GM23248 (cell line): ENCODE results near the gene CARD11. TPM values are rescaled to one million over a fixed set of nuclear protein-coding genes. Genes with fewer than 3 reads are reported as not detected.

Experiments used
- DNase-seq: peaks from one replicate; pipeline ENCODE4 v3.0.0-alpha.2; 2015
- H2AFZ ChIP-seq: fragments of 200-600 bp; sonication (generic); 2 replicates; pipeline ENCODE4 v1.6.1; 2016; ENCODE audit warnings: antibody characterized with exemption
- H3F3A ChIP-seq: fragments of 200-600 bp; sonication (generic); 2 replicates; pipeline ENCODE4 v1.6.1; 2016; ENCODE audit warnings: mild to moderate bottlenecking, antibody characterized with exemption, mixed run types; ENCODE audit not compliant: insufficient read depth
- H3K27ac ChIP-seq: fragments of 200-600 bp; sonication (generic); 2 replicates; pipeline ENCODE4 v1.5.1; 2016; ENCODE audit warnings: mild to moderate bottlenecking
- H3K27me3 ChIP-seq: fragments of 200-600 bp; sonication (generic); replicated peaks from 2 replicates; pipeline ENCODE4 v1.6.1; 2016; ENCODE audit warnings: mild to moderate bottlenecking; ENCODE audit not compliant: insufficient read depth
- H3K36me3 ChIP-seq: fragments of 200-600 bp; sonication (generic); 2 replicates; pipeline ENCODE4 v1.6.1; 2016; ENCODE audit warnings: low read depth, mild to moderate bottlenecking
- H3K4me1 ChIP-seq: fragments of 200-600 bp; sonication (generic); 2 replicates; pipeline ENCODE4 v1.6.1; 2016; ENCODE audit warnings: mild to moderate bottlenecking; ENCODE audit not compliant: insufficient read depth
- H3K4me2 ChIP-seq: fragments of 200-600 bp; sonication (generic); one replicate; pipeline ENCODE4 v1.6.1; 2016; ENCODE audit warnings: mild to moderate bottlenecking; ENCODE audit not compliant: unreplicated experiment
- H3K4me3 ChIP-seq: fragments of 200-600 bp; sonication (generic); 2 replicates; pipeline ENCODE4 v1.5.1; 2016; ENCODE audit warnings: mild to moderate bottlenecking
- H3K79me2 ChIP-seq: fragments of 200-600 bp; sonication (generic); 2 replicates; pipeline ENCODE4 v1.6.1; 2016; ENCODE audit warnings: mild to moderate bottlenecking; ENCODE audit not compliant: insufficient read depth
- H3K9ac ChIP-seq: fragments of 200-600 bp; sonication (generic); 2 replicates; pipeline ENCODE4 v1.6.1; 2016; ENCODE audit warnings: mild to moderate bottlenecking
- H3K9me2 ChIP-seq: fragments of 200-600 bp; sonication (generic); 2 replicates; pipeline ENCODE4 v1.6.1; 2016; ENCODE audit warnings: mixed run types, mild to moderate bottlenecking, moderate library complexity; ENCODE audit not compliant: insufficient read depth
- H3K9me3 ChIP-seq: fragments of 200-600 bp; sonication (generic); one replicate; pipeline ENCODE4 v1.6.1; 2017; ENCODE audit warnings: low read depth
- H4K20me1 ChIP-seq: fragments of 200-600 bp; sonication (generic); 2 replicates; pipeline ENCODE4 v1.6.0; 2016; ENCODE audit not compliant: insufficient read depth
- EZH2 ChIP-seq: fragments of 200-600 bp; sonication (generic); IDR thresholded peaks from 2 replicates; pipeline ENCODE4 v1.6.1; 2018; ENCODE audit warnings: antibody characterized with exemption, mild to moderate bottlenecking; ENCODE audit not compliant: insufficient read depth, poor library complexity, severe bottlenecking
- EZH2phosphoT487 ChIP-seq: fragments of 200-600 bp; sonication (generic); IDR thresholded peaks from 2 replicates; pipeline ENCODE4 v1.6.1; 2018; ENCODE audit warnings: antibody characterized with exemption, moderate library complexity, mild to moderate bottlenecking, low read depth; ENCODE audit not compliant: insufficient read depth
- WGBS, 2 experiments: methylation state at CpG; one replicate each; pipeline ENCODE4 v1.1.6; 2015 to 2017; ENCODE audit warnings: low lambda C conversion rate in 2 of 2, low coverage in 1 of 2; ENCODE audit errors: missing lambda C conversion rate in 2 of 2; 5-methylcytosine and 5-hydroxymethylcytosine counted together
- in situ Hi-C: fragments of 300-500 bp; cut with MboI; formaldehyde crosslinking; loops from 2 replicates; pipeline ENCODE4 v1.15.0; 2020
- polyA plus RNA-seq: library from polyadenylated mRNA; unstranded; fragments of >200 nt; fragmentation: Nextera tagmentation; extraction: Ambion mirVana; gene quantifications from 2 replicates; pipeline ENCODE4 v1.2.1, GENCODE V29; 2016
- total RNA-seq: library from RNA; depleted of rRNA; stranded (reverse); fragments of >200 nt; shearing (Covaris generic); gene quantifications from 2 replicates; pipeline ENCODE4 v1.2.3, GENCODE V29; 2014

CARD11 gene
- total and polyA plus RNA-seq, 2 experiments from 2014 or later, result not detected

GRCh38 chr7:3087243-3087755 is 43.6 kb upstream of the CARD11 start:
- H3K36me3 ChIP-seq, result no peaks in the 10 kb centered on the region
- 42 to 46% methylated on average over 7 of the region's 7 CpGs for WGBS, 2 experiments

GRCh38 chr7:3083350-3083749 is 39.7 kb upstream of the CARD11 start:
- no peaks in the 10 kb centered on the region for H3K36me3 ChIP-seq
- H2AFZ ChIP-seq, result no peak overlapping the region
- no peaks in the 10 kb centered on the region for H3F3A ChIP-seq
- no peak for TF ChIP-seq EZH2
- TF ChIP-seq EZH2phosphoT487, result no peak
- H3K27ac ChIP-seq, result no peak overlapping the region
- H3K9ac ChIP-seq, result no peak overlapping the region
- no peak overlapping the region for H3K4me3 ChIP-seq
- no peaks in the 10 kb centered on the region for H3K27me3 ChIP-seq
- H3K79me2 ChIP-seq, result no peaks in the 10 kb centered on the region
- H3K9me2 ChIP-seq, result no peaks in the 10 kb centered on the region
- H4K20me1 ChIP-seq, result no peaks in the 10 kb centered on the region
- H3K9me3 ChIP-seq, result no peaks in the 10 kb centered on the region
- DNase-seq, result no peak
- in situ Hi-C loops, result no loop called here
- H3K4me1 ChIP-seq, result no peaks in the 10 kb centered on the region
- 14 to 17% methylated on average over 4 of the region's 4 CpGs for WGBS, 2 experiments
- no peak overlapping the region for H3K4me2 ChIP-seq

More at GRCh38 chr7:3087243-3087755, 43.6 kb upstream of the CARD11 start:
- Histone ChIP-seq H3K4me3 (no peak overlapping the region), H3K9ac (no peak overlapping the region), H3K9me3 (no peaks in the 10 kb centered on the region), H3F3A (no peaks in the 10 kb centered on the region), H3K9me2 (no peaks in the 10 kb centered on the region), H3K4me1 (no peaks in the 10 kb centered on the region), H3K79me2 (no peaks in the 10 kb centered on the region), H4K20me1 (no peaks in the 10 kb centered on the region), H3K27ac (no peak overlapping the region), H3K4me2 (no peak overlapping the region), H2AFZ (no peak overlapping the region), H3K27me3 (no peaks in the 10 kb centered on the region)
- in situ Hi-C loops, result no loop called here
- no peak for TF ChIP-seq EZH2phosphoT487
- TF ChIP-seq EZH2, result no peak
- DNase-seq, result no peak

GRCh38 chr7:3082831-3083230 is 39.2 kb upstream of the CARD11 start:
- in situ Hi-C loops, result no loop called here

GRCh38 chr7:3082386-3082785 is 38.7 kb upstream of the CARD11 start:
- DNase-seq, result no peak
- no peaks in the 10 kb centered on the region for H3K9me2 ChIP-seq
- H2AFZ ChIP-seq, result no peak overlapping the region
- no peaks in the 10 kb centered on the region for H4K20me1 ChIP-seq
- H3K4me1 ChIP-seq, result no peaks in the 10 kb centered on the region
- H3K79me2 ChIP-seq, result no peaks in the 10 kb centered on the region
- TF ChIP-seq EZH2 (no peak), EZH2phosphoT487 (no peak)
- no peak overlapping the region for H3K4me3 ChIP-seq
- no peak overlapping the region for H3K9ac ChIP-seq
- WGBS, 2 experiments, result 32 to 33% methylated on average over 6 of the region's 6 CpGs
- no peaks in the 10 kb centered on the region for H3K36me3 ChIP-seq
- in situ Hi-C loops, result no loop called here
- no peaks in the 10 kb centered on the region for H3K27me3 ChIP-seq
- no peaks in the 10 kb centered on the region for H3F3A ChIP-seq
- H3K27ac ChIP-seq, result no peak overlapping the region
- no peaks in the 10 kb centered on the region for H3K9me3 ChIP-seq
- no peak overlapping the region for H3K4me2 ChIP-seq

More at GRCh38 chr7:3082831-3083230, 39.2 kb upstream of the CARD11 start:
- H3K27me3 ChIP-seq, result no peaks in the 10 kb centered on the region
- H3K79me2 ChIP-seq, result no peaks in the 10 kb centered on the region
- no peaks in the 10 kb centered on the region for H3K36me3 ChIP-seq
- H4K20me1 ChIP-seq, result no peaks in the 10 kb centered on the region
- H3K4me1 ChIP-seq, result no peaks in the 10 kb centered on the region
- 48 to 51% methylated on average over 9 of the region's 9 CpGs for WGBS, 2 experiments
- no peak for DNase-seq
- no peak overlapping the region for H3K4me2 ChIP-seq
- no peak overlapping the region for H3K4me3 ChIP-seq
- H3F3A ChIP-seq, result no peaks in the 10 kb centered on the region
- H3K9me3 ChIP-seq, result no peaks in the 10 kb centered on the region
- no peaks in the 10 kb centered on the region for H3K9me2 ChIP-seq
- H2AFZ ChIP-seq, result no peak overlapping the region
- no peak overlapping the region for H3K27ac ChIP-seq
- H3K9ac ChIP-seq, result no peak overlapping the region
- TF ChIP-seq EZH2phosphoT487 (no peak), EZH2 (no peak)

DNA sequence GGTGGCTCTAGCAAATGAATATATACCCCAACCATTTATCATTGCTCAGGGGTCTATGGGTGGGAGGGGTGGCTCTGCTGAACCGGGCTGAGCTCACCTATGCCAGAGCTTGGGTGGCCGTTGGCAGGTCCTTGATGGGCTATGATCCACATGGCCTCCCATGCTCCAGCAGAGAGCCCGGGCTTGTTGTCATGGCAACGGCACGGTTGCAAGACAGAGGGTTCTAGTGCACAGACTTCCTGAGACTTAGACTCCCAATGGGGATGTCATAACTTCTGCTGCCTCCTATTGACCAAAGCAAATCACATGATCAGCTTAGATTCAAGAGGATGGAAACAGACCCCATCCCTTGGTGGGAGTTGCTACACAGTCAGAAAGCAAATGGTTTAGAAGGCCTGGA is 36.4 kb upstream of the CARD11 start:
- Histone ChIP-seq H3K27me3 (no peaks in the 10 kb centered on the region), H3K36me3 (no peaks in the 10 kb centered on the region), H3K9ac (no peak overlapping the region), H3K9me3 (no peaks in the 10 kb centered on the region), H3K4me1 (no peaks in the 10 kb centered on the region), H4K20me1 (no peaks in the 10 kb centered on the region), H3K4me2 (no peak overlapping the region), H2AFZ (no peak overlapping the region), H3K27ac (no peak overlapping the region), H3F3A (no peaks in the 10 kb centered on the region), H3K79me2 (no peaks in the 10 kb centered on the region), H3K4me3 (no peak overlapping the region), H3K9me2 (no peaks in the 10 kb centered on the region)
- no peak for DNase-seq
- TF ChIP-seq EZH2, result no peak
- no peak for TF ChIP-seq EZH2phosphoT487
- 20 to 23% methylated on average over 5 of the region's 5 CpGs for WGBS, 2 experiments
- in situ Hi-C loops, result no loop called here
